Ovary (tissue), 3 donors: ENCODE data around the gene SMAD2.

ENCODE experiments used
- POLR2A ChIP-seq: fragments of 450-650 bp; IDR thresholded peaks from one replicate; pipeline ENCODE4 v1.6.1; 2017; ENCODE audit warnings: antibody characterized with exemption, mild to moderate bottlenecking, moderate library complexity
- TF ChIP-seq, protein P1 (sequence below), 3 donors: fragments of 450-650 bp in 2 of 3; fragments of 200-600 bp in 1 of 3; IDR thresholded peaks; one replicate each; pipeline versions ENCODE4 v1.5.1 to v1.8.0; 2016 to 2022; ENCODE audit warnings: antibody characterized with exemption in 3 of 3, mild to moderate bottlenecking in 1 of 3
- donor health status: DM: no; HTN: no; CAD: no.

GRCh38 chr18:47780011-47780725 is 150.3 kb downstream of the SMAD2 start:
- TF ChIP-seq, protein P1, sequence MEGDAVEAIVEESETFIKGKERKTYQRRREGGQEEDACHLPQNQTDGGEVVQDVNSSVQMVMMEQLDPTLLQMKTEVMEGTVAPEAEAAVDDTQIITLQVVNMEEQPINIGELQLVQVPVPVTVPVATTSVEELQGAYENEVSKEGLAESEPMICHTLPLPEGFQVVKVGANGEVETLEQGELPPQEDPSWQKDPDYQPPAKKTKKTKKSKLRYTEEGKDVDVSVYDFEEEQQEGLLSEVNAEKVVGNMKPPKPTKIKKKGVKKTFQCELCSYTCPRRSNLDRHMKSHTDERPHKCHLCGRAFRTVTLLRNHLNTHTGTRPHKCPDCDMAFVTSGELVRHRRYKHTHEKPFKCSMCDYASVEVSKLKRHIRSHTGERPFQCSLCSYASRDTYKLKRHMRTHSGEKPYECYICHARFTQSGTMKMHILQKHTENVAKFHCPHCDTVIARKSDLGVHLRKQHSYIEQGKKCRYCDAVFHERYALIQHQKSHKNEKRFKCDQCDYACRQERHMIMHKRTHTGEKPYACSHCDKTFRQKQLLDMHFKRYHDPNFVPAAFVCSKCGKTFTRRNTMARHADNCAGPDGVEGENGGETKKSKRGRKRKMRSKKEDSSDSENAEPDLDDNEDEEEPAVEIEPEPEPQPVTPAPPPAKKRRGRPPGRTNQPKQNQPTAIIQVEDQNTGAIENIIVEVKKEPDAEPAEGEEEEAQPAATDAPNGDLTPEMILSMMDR (IDR thresholded peaks at IDR 0.05): no peak
- TF ChIP-seq POLR2A: no peak
